Left colon (tissue), 2 donors: ENCODE data around the gene ZNF506. TPM values are rescaled to one million over a fixed set of nuclear protein-coding genes. Genes with fewer than 3 reads are reported as not detected.
"Not testable (repeated sequence)": the region's sequence is repeated elsewhere in the genome, so short reads cannot be mapped to it uniquely, and the experiment has no call there.

Experiments
- ATAC-seq: fragments of 200-7000 bp; cut with Tn5 transposase; one replicate; pipeline ENCODE4 v1.9.1; 2020; ENCODE audit warnings: mild to moderate bottlenecking, moderate library complexity
- DNase-seq, 2 donors: peaks; one replicate each; pipeline ENCODE4 v3.0.0-alpha.2; 2020
- intact Hi-C, 2 donors: fragments of 100-400 bp; cut with DNase I in 1 of 2; cut with micrococcal nuclease in 1 of 2; formaldehyde crosslinking; loops; one replicate each; pipeline versions ENCODE4 v1.11.2 to v1.14.0; 2022; cut with DNase I, micrococcal nuclease
- total RNA-seq, 2 donors: library from RNA; stranded (reverse); fragmentation: NEBNext Ultra II Directional; extraction: Animal tissue kit (Norgen Biotek cat#: 25700); gene quantifications; one replicate each; pipeline ENCODE4 v1.2.1, GENCODE V29; 2021
- donor health status: DM: no; HTN: no; CAD: no.
- donor health status: DM: yes; HTN: yes; CAD: no.

Gene ZNF506
- total RNA-seq, 2 donors from 2014 or later = 18.9 to 24.3 TPM

DNA sequence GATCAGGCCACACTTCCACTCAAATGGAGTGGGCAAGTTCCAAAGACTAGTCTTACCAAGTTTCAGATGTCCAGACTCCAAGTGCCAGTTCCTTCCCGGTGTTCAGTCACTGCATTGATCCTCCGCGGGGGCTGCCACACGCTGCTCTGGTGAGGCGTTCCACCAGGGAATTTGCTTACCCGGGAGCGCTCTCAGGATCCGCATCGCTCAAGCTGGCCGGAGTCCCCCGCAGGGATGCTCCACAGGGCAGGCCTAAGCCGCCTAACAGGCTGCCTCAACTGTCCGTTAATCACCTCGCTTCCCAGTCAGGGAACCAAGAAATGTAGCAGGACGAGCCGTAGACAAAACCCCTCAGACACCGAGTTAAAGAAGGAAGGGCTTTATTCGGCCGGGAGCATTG is 36.1 kb downstream of the ZNF506 start:
- intact Hi-C loops, DNase-seq: not testable (repeated sequence)

DNA sequence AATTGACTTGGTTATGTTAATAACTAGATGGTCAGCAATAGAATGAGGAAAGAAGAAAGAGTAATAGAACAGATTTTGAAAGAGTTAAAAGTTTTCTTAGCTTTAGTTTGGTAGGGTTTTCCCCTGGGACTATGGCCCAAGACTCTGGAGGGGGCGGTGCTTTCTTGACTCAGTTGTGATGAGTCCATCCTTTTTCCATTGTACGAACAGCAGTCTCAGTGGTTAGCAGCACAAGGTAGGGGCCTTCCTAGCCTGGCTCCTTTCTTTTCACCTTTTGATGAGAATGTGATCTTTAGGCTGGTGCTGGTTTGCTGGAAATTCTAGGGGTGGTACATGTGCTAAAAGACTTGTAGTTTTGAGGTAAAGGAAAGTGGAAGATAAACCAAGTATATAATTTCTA is 38.8 kb downstream of the ZNF506 start:
- intact Hi-C loops = no loop called here
- ATAC-seq (no peak), DNase-seq (no peak)

More for the DNA sequence above, 36.1 kb downstream of the ZNF506 start:
- not testable (repeated sequence) for ATAC-seq

DNA sequence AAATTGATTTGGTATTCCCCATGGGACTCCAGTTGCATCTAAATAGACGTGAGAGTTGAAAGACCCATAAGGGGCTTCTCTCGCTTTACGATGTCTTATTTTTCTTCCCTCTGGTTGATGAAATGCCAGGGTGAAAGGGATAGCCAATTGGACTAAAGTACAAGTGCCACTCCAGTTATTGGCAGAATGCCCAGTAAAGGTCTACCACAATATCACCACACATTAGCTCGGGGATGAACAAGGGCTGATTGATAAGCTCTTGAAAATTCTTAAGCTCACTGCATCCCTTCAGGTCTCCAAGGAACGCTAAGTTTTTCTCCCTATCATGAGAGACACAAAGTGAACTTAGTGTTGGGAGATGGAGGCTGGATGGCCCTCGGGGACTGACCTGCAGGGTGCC is 39.8 kb downstream of the ZNF506 start:
- DNase-seq, intact Hi-C loops, ATAC-seq: not testable (repeated sequence)

DNA sequence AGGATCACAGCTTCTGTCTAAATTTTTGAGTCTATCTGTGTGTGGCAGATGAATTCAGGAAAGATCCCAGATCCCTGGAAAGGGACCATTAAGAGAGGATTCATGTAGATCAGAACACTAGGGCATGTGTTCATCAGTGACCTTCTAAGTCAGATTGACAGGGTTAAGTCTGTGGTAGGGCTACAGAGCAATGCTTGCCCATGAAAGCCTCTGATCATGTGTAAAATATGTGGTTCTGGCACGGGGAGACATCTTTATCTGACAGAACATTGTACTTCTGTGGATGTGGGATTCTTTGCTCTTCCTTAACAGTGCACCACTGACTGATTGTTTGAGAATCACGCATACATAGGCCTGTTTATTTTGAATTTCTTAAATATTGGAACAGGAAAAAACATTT is 42.9 kb downstream of the ZNF506 start:
- DNase-seq = no peak
- no peak for ATAC-seq
- intact Hi-C loops = no loop called here

DNA sequence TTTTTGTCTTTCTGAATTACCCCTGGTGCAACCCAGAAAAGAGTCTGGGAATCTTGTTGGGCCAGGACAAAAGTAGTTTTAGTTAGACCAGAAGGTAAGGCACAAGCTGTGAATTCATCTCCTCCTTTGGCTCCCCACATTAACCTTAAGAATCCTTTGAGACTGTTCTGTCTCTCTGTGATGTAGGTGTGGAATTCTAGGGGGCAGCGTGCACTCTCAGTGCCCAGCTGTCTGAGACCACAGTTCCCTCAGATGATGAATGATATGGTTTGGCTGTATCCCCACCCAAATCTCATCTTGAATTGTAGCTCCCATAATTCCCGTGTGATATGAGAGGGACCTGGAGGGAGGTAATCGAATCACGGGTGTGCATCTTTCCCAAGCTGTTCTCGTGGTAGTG is 43.9 kb downstream of the ZNF506 start:
- ATAC-seq (no peak), DNase-seq (no peak)
- intact Hi-C loops = no loop called here

DNA sequence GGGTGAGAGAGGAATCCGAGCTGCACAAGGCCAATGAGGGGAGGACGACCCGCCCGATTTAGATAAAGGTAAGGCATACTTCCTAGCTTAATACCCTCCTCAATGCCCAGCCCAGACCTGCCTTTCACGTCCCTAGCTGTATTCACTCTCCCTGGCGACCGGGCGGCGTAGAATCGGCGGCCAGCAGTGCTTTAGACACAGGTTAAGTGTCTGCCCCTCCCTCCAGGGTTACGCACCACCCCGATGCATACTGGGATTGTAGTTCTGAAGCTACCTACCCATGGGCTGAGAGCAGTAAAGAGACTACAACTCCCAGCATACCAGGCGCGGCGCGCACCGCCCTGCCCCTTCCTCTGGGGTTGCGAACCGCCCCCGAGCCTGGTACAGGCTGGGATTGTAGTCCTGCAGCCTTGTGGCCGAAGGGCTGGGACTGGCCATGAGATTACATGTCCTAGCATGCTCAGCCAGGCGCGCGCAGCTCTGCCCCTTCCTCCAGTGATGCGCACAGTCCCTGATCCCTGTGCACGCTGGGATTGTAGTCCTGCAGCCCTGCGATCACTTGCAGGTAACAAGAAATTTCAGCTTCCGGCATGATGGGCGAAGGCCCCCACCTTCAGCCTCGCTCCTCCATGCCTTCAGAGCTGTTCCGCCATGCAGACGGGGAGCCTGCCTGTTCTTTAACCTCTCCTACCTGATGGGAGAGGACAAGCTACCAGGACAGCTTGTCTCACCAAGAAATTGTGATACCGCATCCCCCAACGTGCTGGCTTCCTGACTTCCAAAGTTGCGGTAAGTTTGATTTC is 45.1 kb downstream of the ZNF506 start:
- intact Hi-C loops = no loop called here
- peak; percentile 96 to 97 for DNase-seq
- peak; percentile 98 for ATAC-seq

DNA sequence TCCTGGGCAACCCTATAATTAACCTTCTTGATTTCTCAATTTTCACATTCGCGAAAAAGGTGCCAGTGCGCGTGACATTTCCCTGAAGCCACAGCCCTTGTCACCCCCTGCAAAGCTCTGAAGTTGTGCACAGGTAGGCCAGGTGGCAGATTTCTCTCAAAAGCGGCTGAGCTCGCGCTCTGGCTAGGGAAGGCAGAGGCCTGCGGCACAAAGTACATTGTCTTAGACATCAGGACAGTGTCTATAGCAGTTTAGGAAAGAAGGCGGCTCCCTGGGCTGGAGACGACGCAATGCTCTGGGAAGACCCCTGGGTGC is 45.7 kb downstream of the ZNF506 start:
- ATAC-seq (peak; percentile 21), DNase-seq (no peak)
- intact Hi-C loops = no loop called here

DNA sequence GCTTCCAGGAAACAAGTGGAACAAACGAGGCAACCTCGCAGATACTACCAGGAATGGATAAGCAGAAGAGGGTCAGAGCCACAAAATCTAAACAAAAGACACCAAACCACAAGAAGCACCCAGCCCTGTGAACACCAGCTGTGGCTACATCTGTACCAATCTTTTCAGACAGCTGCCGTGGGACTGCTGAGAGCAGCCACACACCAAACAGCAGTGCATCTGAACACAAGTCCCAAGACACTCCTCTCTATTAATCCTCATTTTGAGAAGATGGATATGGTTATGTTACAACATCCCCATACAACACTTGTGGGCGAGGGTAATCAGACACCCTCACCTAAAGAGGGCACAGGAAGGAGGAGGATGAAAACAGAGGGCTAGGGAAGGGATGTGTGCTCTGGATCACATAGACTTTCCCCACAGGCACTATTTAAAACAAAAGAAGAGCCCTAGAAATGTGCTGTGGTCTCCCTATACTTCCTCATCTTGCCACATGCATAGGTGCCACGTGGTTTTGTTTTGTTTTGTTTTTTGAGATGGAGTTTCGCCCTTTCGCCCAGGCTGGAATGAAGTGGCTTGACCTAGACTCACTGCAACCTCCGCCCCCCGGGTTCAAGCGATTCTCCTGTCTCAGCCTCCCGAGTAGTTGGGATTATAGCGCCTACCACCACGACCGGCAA is 47.1 kb downstream of the ZNF506 start:
- no peak for DNase-seq
- ATAC-seq = no peak
- intact Hi-C loops = no loop called here

DNA sequence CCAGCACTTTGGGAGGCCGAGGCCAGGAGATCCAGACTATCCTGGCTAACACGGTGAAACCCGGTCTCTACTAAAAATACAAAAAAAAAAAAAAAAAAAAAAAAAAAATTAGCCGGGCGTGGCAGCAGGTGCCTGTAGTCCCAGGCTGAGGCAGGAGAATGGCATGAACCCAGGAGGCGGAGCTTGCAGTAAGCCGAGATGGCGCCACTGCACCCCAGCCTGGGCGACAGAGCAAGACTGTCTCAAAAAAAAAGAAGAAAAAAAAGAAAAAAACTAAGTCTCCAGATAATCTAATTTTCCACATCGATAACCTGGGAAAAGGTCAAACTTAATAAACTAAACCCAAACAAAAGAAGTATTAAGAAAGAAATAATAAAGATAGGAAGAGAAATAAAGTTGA is 49.6 kb downstream of the ZNF506 start:
- intact Hi-C loops, ATAC-seq, DNase-seq: not testable (repeated sequence)

DNA sequence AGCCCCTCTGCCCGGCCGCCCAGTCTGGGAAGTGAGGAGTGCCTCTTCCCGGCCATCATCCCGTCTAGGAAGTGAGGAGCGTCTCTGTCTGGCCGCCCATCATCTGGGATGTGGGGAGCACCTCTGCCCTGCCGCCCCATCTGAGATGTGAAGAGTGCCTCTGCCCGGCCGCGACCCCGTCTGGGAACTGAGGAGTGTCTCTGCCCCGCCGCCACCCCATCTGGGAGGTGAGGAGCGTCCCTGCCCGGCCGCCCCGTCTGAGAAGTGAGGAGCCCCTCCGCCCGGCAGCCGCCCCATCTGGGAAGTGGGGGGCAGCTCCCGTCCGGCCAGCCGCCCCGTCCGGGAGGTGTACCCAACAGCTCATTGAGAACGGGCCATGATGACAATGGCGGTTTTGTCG is 51.6 kb downstream of the ZNF506 start:
- intact Hi-C loops, ATAC-seq: not testable (repeated sequence)

DNA sequence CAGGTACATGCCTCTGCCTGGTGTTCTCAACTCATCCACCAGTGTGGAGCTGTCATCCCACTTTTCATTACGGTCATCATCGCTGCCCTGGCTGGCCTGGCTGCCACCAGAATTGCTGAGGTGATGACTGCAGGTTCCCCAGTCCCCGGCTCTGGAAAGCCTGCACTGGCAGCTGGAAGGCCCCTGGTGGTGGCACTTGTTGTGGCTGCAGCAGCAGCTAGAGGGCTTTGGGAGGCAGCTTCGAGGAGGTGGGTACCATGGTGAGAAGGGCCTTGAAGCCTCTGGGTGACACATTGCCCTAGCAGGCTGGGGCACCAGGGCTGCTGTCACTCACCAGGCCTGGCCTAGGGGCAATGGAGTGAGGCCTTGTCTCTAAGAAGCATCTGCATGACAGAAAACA is 63.4 kb downstream of the ZNF506 start:
- ATAC-seq (no peak), DNase-seq (no peak)
- intact Hi-C loops = no loop called here

More for the DNA sequence above, 51.6 kb downstream of the ZNF506 start:
- not testable (repeated sequence) for DNase-seq

DNA sequence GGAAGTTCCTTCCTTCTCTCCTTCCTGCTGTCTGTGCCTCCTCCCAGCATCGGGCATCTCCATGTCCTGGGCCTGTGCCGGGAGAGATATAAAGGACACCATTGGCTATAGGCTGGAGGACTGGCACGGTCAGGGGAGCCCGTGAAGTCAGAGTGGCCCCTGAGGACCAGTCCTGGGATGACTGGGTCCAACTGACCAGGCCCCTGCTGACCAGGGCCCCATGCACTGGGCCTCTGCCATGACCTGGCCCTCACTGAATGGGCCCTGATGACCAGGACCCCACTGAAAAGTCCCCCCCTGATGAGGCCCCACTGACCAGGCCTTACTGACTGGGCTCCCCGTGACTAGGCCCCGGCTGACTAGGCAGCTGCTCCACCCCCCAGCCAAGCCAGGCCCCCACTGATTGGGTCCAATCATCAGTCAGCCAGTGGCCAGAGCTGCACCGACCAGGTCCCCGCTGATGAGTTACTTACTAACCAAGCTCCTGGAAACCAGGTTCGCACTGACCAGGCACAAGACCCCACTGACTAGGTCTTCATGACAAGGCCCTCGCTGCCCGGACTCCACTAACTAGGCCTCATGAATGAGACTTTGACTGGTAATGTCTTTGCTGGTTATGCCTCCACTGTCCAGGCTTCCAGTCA is 68.7 kb downstream of the ZNF506 start:
- no peak for ATAC-seq
- intact Hi-C loops = no loop called here

DNA sequence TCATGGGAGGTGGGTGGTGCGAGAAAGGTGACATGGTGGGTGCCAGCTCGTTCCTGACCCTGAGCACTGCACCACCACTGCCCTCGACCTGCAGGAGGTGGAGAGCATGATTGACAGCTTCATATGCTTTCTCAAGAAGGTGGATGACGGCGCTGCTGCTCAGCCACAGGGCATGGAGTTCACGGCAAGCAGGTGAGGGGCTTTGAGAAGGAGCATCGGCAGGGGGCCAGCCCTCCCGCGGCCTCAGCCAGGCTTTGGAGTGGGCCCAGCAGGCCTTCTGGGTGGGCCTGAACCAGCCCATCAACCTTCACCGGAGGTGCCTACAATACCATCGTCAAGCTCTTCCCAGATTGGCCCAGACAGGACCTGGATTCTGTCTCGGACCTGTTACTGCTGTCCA is 69.7 kb downstream of the ZNF506 start:
- DNase-seq = no peak
- intact Hi-C loops = no loop called here
- no peak for ATAC-seq

More for the DNA sequence above, 68.7 kb downstream of the ZNF506 start:
- DNase-seq = no peak

DNA sequence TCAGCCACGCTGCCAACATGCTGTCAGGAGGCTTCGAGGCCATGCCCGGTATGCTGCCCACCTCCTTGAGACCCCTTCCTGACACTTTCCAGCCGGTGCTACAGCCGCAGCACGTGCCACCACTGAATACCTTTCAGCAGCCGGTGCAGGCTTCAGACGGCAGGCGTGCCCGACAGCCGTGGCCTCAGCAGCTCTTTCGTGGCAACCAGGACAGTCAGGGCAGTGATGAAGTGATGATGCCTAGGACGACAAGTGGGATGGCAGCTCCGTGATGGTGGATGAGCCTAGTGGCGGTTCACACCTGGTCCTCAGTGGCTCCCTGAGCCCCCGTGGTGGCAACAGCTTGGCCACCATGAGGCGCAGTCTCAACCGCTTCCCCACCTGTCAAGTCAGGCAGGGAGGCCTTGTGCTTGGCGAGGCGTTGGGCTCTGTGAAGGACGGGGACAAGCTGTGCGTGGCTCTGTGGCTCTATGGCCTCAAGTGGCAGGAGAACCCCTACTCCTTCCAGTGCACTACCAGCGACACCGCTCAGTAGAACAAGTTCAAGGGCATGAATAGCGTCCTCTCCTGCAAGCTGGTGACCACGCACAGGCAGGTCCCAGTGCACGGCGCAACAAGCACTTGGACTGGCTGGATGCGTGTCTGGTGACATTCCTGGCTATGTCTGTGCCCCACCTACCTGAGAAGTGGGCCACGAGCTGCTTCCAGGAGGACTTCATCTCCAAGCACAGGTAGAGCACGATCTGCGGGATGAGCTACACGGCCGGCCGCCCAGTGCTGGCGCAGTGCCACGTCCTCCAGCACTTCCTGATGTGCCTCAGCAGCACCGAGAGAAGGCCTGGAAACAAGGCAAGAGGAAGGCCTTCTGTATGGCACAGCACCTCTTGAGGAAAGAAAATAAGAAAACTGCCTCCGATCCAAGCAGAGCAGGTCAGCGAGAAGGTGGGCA is 70.4 kb downstream of the ZNF506 start:
- DNase-seq (no peak), ATAC-seq (no peak)
- intact Hi-C loops = no loop called here

DNA sequence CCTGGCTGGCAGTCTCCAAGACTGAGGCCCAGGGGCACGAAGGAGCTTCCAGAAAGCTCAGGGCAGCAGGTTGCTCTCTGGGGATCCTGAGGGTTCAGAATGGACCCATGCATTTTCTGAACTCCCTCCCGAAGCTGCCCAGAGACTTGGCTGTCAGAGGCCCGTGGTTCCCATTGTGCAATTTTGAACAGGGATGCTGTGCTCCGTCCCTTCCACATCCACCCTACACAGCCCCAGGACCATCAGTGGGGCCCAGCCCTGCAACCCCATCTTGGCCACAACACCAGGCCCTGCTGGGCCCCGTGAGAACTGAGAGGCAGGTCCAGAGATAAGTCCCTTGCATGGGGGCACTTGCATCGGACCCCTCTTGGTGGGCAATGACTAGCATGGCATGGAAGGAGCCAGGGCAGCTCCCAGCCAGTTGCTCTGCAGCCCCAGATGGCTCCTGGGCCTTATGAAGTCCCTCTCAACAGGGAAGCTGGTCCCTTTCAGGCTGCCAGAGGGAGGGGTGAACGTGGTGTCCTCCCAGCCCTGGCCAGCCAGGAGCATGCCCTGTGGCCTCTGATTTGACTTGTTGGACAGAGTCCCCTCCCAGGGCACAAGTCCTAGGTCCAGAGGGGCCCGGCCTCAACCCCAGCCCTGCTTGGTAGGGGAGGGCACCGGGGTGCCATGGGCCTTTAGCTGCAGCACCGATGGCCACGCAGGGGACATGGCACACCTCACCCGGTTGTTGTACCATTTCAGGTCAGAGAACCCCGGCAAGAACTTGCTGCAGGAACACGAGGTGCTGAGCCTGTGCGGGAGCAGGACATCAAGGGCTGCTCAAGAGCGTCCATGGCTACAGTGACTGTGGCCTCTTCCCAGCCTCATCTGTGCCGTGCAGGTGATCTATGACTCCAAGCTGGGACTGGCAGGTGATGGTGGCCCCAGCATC is 71.4 kb downstream of the ZNF506 start:
- intact Hi-C loops = no loop called here
- DNase-seq (no peak), ATAC-seq (no peak)

DNA sequence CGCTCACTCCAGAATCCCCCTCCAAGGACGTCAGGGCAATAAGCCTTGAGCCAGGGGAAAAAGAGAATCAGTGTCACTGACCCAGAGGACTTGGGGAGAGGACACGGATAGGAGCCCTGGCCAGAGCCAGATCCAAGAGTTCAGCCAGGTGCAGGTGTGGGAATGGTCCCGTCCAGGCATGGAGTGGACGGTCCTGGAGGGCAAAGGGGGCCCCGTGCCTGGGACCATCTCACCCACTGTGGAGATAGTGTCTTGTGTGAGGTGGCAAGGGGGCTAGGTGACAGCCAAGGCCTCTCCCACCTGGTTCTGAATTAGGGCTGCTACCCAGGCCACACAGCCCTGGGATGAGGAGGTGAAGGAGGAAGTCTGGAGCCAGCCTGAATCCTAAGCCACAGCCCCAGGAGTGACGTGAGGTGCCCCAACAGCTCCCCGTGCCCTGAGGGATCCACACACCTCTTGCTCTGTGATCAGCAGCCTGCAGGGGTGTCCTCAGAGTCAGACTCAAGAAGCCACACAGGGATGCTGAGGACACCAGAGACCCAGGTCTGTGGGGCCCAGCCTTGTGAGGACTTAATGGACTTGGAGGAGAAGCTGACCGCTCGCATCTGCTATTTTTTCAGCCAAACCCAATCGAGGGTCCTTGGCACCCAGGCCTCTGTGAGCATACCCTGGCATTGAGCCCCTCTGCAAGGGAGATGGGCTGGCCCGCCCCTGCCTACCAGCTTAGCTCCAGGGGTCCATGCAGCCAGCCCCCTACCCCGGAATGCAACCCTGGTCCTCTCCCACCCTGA is 72.2 kb downstream of the ZNF506 start:
- intact Hi-C loops = no loop called here
- no peak for ATAC-seq
- DNase-seq = no peak

DNA sequence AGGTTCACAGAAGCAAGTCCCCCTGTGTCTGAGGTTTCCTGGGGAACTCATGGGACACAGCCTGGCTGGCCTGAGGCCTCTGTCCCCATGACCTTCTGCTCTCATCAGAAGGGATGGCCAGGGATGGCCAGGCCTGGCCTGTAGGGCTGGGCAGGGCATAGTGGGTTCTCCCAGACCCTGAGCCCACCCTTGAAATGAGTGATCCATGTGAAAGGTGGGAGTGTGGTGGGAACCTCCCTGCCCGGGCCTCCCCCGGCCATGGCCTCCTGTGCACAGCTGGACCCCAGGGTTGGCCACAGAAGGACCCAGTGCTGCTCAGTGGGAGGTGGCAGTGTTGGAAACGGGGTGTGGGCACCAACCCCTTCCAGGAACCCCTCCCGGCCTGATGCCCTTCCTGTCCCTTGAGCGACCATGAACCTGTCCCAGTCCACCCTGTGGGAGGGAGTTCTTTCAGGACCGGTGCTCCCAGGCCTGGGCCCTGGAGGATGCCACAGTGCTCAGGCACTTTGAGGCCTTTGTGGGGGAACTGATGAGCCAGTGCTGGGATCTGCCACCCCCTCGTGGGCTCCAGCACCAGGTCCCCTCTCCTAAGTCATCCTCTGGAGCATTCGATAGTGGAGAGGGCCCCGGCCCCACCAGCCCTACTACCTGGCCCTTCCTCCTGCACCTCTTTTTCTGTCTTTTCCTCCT is 73.2 kb downstream of the ZNF506 start:
- DNase-seq = no peak
- ATAC-seq = no peak
- intact Hi-C loops = no loop called here
